ENCODE results near the gene ADGRA1.

GRCh38 chr10:133117036-133117687 lies 29.4 kb downstream of the ADGRA1 start:
- no peak for TF ChIP-seq CTCF (IDR thresholded peaks at IDR 0.05)
- TF ChIP-seq POLR2A (IDR thresholded peaks at IDR 0.05), result no peak
